HFF-Myc (cell line): ENCODE results near the gene ARHGAP6.

Experiments
- DNase-seq: peaks from one replicate; pipeline ENCODE4 v3.0.0-alpha.2; 2011; ENCODE audit warnings: low read depth; ENCODE audit errors: extremely low read depth
- H3K4me3 ChIP-seq: replicated peaks from 2 replicates; pipeline ENCODE4 v1.5.1; 2011; ENCODE audit warnings: low read depth, mild to moderate bottlenecking, control low read depth, low read length
- TF ChIP-seq, protein P1 (sequence below): IDR thresholded peaks from 2 replicates; pipeline ENCODE4 v1.5.1; 2012; ENCODE audit warnings: mild to moderate bottlenecking, low read depth, low read length, control low read depth; ENCODE audit errors: missing control alignments

ARHGAP6 gene

DNA sequence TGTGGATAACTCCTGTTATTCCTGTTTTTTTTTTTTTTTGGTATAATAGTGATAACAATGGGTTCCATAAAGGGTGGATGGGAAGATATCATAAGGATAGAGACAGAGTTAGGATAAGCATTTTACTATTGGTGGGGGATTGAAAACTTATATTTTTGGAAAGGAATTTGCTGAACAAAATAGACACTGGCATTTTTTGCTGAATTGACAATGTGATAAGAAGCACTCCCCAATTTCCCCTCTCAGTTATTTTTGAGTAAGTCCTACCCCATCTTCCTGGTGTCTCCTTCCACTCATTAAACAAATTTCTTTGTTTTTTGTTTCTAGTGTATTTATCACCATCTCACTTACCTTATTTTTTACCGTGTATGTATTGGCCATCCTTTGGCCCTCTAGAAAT lies 316.7 kb downstream of the ARHGAP6 start:
- DNase-seq: no peak
- TF ChIP-seq, protein P1, sequence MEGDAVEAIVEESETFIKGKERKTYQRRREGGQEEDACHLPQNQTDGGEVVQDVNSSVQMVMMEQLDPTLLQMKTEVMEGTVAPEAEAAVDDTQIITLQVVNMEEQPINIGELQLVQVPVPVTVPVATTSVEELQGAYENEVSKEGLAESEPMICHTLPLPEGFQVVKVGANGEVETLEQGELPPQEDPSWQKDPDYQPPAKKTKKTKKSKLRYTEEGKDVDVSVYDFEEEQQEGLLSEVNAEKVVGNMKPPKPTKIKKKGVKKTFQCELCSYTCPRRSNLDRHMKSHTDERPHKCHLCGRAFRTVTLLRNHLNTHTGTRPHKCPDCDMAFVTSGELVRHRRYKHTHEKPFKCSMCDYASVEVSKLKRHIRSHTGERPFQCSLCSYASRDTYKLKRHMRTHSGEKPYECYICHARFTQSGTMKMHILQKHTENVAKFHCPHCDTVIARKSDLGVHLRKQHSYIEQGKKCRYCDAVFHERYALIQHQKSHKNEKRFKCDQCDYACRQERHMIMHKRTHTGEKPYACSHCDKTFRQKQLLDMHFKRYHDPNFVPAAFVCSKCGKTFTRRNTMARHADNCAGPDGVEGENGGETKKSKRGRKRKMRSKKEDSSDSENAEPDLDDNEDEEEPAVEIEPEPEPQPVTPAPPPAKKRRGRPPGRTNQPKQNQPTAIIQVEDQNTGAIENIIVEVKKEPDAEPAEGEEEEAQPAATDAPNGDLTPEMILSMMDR: no peak
- H3K4me3 ChIP-seq: no peak overlapping the region

DNA sequence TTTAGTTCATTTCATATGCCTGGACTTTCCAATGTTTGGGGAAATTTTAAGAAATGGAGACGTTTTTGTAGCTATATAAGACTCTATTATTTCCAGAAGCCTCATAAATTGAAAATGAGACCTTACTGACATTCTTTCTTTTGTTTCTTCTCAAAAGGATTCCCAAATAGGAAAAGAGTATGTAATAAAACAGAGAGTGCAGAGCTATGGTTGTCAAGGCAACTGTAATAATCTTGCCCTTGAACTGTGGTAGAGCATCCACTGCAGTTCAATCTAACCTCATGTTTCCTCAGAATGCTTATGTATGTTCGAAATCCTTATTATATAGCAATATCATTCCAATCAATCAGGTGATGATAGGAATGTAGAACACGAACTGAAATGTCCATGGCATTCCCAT lies 318.4 kb downstream of the ARHGAP6 start:
- no peak for DNase-seq
- no peak overlapping the region for H3K4me3 ChIP-seq
- TF ChIP-seq, protein P1: no peak

DNA sequence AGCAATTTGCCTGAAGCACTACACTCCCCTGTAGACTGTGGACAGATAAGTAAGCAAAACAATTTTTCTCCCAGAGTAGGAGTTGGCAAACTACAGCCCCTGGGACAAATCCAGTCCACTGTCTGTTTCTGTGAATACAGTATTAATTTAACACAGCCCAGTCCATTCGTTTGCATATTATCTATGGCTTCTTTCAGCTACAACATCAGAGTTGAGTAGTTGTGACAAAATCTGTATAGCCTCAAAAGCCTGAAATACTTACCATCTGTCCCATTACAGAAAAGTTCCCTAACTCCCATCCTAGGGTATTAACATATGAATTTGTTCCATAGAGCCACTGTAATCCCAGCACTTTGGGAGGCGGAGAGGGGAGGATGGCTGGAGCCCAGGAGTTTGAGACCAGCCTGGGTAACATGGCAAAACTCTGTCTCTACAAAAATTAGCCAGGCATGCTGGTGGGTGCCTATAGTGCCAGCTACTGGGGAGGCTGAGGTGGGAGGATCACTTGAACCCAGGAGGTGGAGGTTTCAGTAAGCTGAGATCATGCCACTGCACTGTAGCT lies 319.5 kb downstream of the ARHGAP6 start:
- no peak for DNase-seq
- TF ChIP-seq, protein P1: no peak

DNA sequence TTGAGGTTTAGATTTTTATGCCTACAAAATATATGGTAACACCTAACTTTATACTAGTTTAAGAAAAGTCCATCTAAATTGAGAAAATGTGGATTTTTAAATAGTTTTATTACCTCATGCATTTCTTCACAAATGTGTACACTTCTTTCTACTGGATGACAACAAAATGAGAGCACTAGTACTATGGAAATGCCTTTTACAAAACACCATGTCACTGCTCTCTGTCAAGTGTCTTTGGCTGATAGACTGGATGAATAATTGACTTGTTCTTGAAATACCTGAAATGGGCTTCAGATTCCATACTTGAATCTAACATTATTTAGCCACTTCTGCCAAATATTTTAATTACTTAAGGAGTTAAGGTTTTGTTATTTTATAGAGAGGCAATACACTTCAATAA lies 323.0 kb downstream of the ARHGAP6 start:
- H3K4me3 ChIP-seq: no peak overlapping the region
- TF ChIP-seq, protein P1: no peak
- DNase-seq: no peak

More for the DNA sequence above, 319.5 kb downstream of the ARHGAP6 start:
- no peak overlapping the region for H3K4me3 ChIP-seq

GRCh38 chrX:11341274-11342201 lies 324.2 kb downstream of the ARHGAP6 start:
- H3K4me3 ChIP-seq: no peak overlapping the region
- TF ChIP-seq, protein P1: no peak
- DNase-seq: peak; percentile 48

GRCh38 chrX:11337292-11338009 lies 328.3 kb downstream of the ARHGAP6 start:
- DNase-seq: no peak
- no peak overlapping the region for H3K4me3 ChIP-seq
- TF ChIP-seq, protein P1: no peak
